ENCODE results near the gene TRIO.

TRIO gene

GRCh38 chr5:14183187-14183939 is 40.2 kb downstream of the TRIO start:
- no peak for DNase-seq (ENCODE audit: low read depth)
- TF ChIP-seq, protein P1, sequence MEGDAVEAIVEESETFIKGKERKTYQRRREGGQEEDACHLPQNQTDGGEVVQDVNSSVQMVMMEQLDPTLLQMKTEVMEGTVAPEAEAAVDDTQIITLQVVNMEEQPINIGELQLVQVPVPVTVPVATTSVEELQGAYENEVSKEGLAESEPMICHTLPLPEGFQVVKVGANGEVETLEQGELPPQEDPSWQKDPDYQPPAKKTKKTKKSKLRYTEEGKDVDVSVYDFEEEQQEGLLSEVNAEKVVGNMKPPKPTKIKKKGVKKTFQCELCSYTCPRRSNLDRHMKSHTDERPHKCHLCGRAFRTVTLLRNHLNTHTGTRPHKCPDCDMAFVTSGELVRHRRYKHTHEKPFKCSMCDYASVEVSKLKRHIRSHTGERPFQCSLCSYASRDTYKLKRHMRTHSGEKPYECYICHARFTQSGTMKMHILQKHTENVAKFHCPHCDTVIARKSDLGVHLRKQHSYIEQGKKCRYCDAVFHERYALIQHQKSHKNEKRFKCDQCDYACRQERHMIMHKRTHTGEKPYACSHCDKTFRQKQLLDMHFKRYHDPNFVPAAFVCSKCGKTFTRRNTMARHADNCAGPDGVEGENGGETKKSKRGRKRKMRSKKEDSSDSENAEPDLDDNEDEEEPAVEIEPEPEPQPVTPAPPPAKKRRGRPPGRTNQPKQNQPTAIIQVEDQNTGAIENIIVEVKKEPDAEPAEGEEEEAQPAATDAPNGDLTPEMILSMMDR (IDR thresholded peaks at IDR 0.05; ENCODE audit: control insufficient read depth, extremely low read depth, insufficient read depth): no peak
- no peak overlapping the region for H3K4me3 ChIP-seq (ENCODE audit: low read depth, low read length)

GRCh38 chr5:14184082-14184481 is 40.9 kb downstream of the TRIO start:
- TF ChIP-seq, protein P1 (IDR thresholded peaks at IDR 0.05; ENCODE audit: control insufficient read depth, extremely low read depth, insufficient read depth): no peak
- DNase-seq (ENCODE audit: low read depth): no peak
- no peak overlapping the region for H3K4me3 ChIP-seq (ENCODE audit: low read depth, low read length)

DNA sequence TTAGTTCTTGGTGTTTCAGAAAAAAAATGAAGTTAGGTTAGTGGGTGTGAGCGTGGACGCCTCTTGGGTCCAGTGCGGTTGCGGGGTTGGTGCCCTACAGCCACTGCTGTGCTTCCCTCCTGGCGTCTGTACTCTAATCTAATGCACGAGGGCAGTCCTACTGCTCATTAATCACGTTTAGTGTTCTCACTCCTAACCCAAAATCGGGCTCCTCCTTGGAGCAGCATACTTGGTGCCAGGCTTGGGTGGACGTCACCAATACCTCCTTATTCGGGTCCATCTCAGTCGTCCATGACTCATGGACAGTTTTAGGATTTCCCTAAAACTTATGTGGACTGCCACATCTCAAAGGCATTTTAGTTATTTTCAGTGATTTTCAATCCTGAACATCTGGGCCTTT is 41.6 kb downstream of the TRIO start:
- DNase-seq (ENCODE audit: low read depth): no peak
- no peak overlapping the region for H3K4me3 ChIP-seq (ENCODE audit: low read depth, low read length)
- TF ChIP-seq, protein P1 (IDR thresholded peaks at IDR 0.05; ENCODE audit: control insufficient read depth, extremely low read depth, insufficient read depth): no peak

GRCh38 chr5:14185326-14186058 is 42.4 kb downstream of the TRIO start:
- TF ChIP-seq, protein P1 (IDR thresholded peaks at IDR 0.05; ENCODE audit: control insufficient read depth, extremely low read depth, insufficient read depth): no peak
- no peak overlapping the region for H3K4me3 ChIP-seq (ENCODE audit: low read depth, low read length)
- no peak for DNase-seq (ENCODE audit: low read depth)

DNA sequence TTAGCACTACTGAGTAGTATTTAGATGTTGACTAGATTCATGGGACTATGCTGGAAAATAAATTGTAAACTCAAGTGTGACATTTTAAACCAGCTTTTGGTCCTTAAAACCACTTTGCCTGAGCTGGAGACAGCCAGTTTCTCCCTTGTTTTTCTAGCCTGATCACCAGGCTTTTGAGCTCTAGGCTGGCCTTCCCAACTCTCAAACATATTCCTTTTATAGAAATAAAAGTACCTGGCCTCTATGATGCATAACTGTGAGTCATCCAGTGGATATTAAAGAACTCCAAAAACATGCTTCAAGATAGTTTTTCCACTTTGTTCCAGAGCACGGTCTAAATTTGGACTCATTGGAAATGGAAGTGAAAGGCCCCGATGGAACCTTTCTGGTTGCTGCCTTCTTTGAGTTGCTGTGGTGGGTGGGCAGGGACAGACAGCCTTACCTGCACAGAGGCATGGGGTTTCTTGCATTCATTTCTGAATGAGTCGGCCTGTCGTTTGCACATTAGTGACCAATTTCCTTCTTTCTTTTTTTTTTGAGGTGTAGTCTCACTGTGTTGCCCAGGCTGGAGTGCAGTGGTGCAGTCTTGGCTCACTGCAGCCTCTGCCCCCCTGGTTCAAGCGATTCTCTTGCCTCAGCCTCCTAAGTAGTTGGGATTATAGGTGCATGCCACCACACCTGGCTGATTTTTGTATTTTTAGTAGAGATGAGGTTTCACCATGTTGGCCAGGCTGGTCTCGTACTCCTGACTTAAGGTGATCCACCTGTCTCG is 43.1 kb downstream of the TRIO start:
- no peak for DNase-seq (ENCODE audit: low read depth)
- no peak overlapping the region for H3K4me3 ChIP-seq (ENCODE audit: low read depth, low read length)
- TF ChIP-seq, protein P1 (IDR thresholded peaks at IDR 0.05; ENCODE audit: control insufficient read depth, extremely low read depth, insufficient read depth): no peak

DNA sequence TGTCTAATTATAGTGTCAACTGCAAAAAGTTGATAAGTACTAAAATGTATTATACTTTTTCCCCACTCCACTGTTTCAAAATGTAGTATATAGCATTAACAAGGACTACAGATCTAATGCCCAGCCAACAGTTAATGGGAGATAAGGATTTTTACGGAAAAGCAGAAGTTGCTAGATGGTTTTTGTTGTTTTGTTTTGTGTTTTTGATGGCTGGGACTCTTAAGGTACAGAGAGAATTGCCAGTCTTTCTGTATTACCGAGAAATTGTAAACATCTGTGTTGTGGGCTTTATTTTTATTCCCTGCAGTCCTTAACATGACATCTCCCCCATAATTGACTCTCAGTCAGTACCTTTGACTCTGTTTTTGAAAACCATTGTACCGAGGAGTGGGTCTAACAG is 44.0 kb downstream of the TRIO start:
- TF ChIP-seq, protein P1 (IDR thresholded peaks at IDR 0.05; ENCODE audit: control insufficient read depth, extremely low read depth, insufficient read depth): no peak
- DNase-seq (ENCODE audit: low read depth): no peak
- no peak overlapping the region for H3K4me3 ChIP-seq (ENCODE audit: low read depth, low read length)
